ENCODE data around the gene RAB3C. TPM values are rescaled to one million over a fixed set of nuclear protein-coding genes. Genes with fewer than 3 reads are reported as not detected.
A peak's percentile ranks its signal among the peaks of the same experiment; 100 is the strongest.
"Not testable (repeated sequence)": the region's sequence is repeated elsewhere in the genome, so short reads cannot be mapped to it uniquely, and the experiment has no call there.

RAB3C gene, protein sequence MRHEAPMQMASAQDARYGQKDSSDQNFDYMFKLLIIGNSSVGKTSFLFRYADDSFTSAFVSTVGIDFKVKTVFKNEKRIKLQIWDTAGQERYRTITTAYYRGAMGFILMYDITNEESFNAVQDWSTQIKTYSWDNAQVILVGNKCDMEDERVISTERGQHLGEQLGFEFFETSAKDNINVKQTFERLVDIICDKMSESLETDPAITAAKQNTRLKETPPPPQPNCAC
- polyA plus RNA-seq (ENCODE audit: insufficient read length): 2.6 TPM
- long read RNA-seq, donor 1, full-length matches to known transcripts: 2 of 2 reads
- long read RNA-seq, donor 1, partial matches to known transcripts: 0 of 2 reads
- long read RNA-seq, donor 1, other reads (novel, unspliced or antisense): 0 of 2 reads
- long read RNA-seq, donor 2: 0 reads
- long read RNA-seq, donor 3: 0 reads
- long read RNA-seq, donor 4: 0 reads
- long read RNA-seq, donor 5: 0 reads
- long read RNA-seq, donor 6: 0 reads
- long read RNA-seq, donor 7, full-length matches to known transcripts: 4 of 4 reads
- long read RNA-seq, donor 7, partial matches to known transcripts: 0 of 4 reads
- long read RNA-seq, donor 7, other reads (novel, unspliced or antisense): 0 of 4 reads
- long read RNA-seq, donor 8: 0 reads

DNA sequence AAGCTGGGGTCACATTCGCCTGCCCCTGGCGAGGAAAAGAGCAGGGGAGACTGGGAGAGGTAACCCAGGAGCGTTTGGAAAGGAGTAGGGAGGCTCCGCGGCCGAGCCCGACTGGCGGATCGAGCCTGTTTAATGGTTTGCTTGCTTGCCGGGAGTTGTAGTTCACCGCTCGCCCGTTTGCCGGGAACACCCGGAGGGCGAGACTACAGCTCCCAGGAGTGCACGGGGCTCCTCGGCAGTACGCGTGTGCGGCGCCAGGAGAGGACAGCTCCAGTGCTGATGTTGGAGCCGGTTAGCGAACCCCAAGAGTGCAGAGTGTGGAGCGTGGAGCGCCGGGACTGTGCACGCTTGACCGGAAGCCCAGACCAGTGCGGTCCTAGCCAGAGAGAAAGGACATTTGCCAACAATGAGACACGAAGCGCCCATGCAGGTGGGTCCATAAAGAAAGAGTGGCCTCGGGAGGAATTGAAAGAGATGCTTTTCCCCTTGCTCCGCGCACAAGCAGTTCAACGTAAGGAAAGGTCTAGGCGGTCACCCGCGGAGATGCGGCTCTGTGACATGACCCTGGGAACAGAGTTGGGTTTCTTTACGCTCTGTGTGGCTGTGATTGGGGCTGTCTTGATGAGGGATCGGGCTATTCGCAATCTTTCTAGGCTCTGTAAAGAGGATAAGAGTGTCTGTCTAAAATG lies at the start of gene RAB3C:
Gene RAB3C (plus strand): TSS at position 273 of the 689 bp plus-strand sequence. CDS start 134 bp downstream, at position 407.
- peak; percentile 91 for DNase-seq

- not testable (repeated sequence) for DNase-seq
These were observed 40.9 kb upstream of the RAB3C start for GRCh38 chr5:58541935-58542334.

DNA sequence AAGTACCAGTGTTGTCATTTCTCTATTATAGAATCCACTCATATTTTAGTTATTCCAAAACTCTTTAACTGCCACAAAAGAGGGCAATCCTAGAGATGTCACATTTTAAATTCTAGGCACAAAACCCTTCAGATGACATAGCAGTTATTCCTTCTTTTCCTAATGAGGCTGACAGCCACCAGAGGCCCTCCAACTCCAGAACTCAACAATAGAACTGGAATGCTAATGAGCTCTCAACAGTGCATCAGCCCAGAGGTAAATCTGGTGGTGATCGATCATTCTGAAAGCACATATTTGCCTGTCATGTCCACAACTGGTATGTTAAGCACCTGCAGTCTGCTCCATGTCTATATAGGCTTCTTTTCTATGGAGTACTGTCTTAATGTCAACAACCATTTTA lies 40.2 kb upstream of the RAB3C start:
- DNase-seq: no peak

GRCh38 chr5:58543723-58544122 lies 39.2 kb upstream of the RAB3C start:
- DNase-seq: no peak

- DNase-seq: no peak
These were observed 38.7 kb upstream of the RAB3C start for GRCh38 chr5:58544195-58544594.

DNA sequence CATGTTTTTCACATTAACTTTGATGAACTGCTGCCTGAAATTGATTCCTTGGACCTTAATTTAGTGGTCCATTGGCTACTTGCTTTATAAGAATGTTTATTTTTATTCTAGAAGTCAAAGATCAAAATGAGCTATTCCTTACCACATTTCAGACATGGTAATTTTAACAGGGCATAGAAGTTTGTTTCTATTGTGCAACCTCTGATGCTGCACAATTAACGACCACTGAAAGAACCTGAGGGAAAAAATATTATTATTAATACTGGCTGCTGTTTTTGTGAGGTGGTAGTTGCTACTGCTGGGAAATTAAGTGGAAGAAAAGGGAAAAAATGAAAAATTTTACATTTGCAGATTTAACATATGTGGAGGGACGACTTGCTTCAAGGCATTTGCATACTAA lies 37.9 kb upstream of the RAB3C start:
- no peak for DNase-seq

DNA sequence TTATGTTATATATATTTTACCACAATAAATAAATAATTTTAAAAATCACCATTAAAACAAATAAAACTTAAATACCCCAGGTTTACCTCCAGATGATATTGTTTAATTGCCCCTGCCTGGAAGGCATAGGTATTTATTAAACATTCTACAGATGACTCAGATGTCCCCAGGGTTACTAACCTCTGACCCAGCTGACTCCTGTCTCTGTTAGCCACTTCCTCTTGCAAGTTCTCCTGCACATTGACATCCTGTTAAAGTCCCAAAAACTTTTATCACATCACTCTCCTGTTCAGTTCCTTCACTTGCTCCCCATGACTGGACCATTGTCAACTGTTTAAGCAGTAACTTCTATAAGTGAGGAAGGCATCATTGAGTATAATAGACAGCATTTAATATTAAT lies 37.0 kb upstream of the RAB3C start:
- DNase-seq: no peak

GRCh38 chr5:58548068-58548467 lies 34.8 kb upstream of the RAB3C start:
- no peak for DNase-seq

DNA sequence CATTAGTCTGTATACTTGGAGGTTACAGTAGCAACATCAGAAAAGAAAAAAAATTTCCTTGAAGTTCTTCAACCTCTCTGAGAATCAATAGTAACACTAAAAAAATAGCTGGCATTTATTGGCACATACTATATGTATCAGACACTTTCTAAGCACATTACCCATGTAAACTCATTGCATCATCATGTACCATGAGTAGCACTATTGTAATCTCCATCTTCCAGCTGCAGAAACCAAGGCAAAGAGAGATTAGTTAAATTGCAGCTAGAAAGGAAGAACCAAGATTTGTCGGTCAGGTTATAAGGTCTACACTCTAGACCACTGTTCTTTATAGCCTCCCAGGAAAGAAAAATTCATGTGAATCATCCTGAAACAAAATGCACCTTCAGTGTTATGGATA lies 31.4 kb upstream of the RAB3C start:
- DNase-seq: no peak

DNA sequence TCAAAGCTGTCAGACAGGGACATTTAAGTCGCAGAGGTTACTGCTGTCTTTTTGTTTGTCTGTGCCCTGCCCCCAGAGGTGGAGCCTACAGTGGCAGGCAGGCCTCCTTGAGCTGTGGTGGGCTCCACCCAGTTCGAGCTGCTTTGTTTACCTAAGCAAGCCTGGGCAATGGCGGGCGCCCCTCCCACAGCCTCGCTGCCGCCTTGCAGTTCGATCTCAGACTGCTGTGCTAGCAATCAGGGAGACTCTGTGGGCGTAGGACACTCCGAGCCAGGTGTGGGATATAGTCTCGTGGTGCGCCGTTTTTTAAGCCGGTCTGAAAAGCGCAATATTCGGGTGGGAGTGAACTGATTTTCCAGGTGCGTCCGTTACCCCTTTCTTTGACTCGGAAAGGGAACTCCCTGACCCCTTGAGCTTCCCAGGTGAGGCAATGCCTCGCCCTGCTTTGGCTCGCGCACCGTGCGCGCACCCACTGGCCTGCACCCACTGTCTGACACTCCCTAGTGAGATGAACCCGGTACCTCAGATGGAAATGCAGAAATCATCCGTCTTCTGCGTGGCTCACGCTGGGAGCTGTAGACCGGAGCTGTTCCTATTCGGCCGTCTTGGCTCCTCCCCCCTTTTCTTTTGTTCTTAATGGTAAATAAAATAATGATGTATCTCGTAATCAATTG lies 25.1 kb upstream of the RAB3C start:
- DNase-seq: not testable (repeated sequence)

- not testable (repeated sequence) for DNase-seq
These were observed 19.7 kb upstream of the RAB3C start for GRCh38 chr5:58563016-58563700.

DNA sequence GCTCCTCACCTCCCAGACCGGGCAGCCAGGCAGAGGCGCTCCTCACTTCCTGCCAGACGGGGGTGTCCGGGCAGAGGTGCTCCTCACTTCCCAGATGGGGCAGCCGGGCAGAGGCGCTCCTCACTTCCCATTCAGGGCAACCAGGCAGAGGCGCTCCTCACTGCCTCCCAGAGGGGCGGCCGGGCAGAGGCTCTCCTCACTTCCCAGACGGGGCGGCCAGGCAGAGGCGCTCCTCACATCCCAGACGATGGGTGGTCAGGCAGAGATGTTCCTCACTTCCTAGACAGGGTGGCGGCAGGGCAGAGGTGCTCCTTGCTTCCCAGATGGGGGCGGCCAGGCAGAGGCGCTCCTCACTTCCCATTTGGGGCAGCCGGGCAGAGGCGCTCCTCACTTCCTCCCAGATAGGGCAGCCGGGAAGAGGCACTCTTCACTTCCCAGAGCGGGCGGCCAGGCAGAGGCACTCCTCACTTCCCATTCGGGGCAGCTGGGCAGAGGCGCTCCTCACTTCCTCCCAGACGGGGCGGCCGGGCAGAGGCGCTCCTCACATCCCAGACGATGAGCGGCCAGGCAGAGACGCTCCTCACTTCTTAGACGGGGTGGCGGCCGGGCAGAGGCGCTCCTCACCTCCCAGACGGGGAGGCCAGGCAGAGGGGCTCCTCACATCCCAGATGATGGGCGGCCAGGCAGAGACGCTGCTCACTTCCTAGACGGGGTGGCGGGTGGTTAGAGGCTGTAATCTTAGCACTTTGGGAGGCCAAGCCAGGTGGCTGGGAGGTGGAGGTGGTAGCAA lies 18.6 kb upstream of the RAB3C start:
- not testable (repeated sequence) for DNase-seq

GRCh38 chr5:58565033-58565432 lies 17.8 kb upstream of the RAB3C start:
- DNase-seq: no peak

DNA sequence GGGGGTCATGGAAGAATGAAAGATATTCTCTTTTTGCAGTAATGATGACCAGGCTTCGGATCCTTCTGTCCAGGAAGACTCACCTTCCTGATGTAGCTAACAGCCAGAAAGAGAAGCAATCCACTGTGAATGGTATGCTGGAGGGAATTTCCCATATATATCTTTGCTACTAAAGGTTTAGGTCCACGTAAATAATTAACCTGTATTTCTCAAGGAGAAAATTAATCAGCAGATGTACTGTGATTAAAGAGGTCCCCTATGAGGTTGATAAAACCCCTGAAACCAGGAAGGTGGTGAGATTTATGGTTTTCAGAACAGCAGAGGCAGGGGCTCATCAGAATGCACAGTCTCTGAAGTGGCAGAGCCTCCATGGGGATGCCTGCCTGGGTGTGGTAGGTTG lies 11.4 kb upstream of the RAB3C start:
- no peak for DNase-seq

- DNase-seq: not testable (repeated sequence)
These were observed 9.9 kb upstream of the RAB3C start for GRCh38 chr5:58572973-58573372.

DNA sequence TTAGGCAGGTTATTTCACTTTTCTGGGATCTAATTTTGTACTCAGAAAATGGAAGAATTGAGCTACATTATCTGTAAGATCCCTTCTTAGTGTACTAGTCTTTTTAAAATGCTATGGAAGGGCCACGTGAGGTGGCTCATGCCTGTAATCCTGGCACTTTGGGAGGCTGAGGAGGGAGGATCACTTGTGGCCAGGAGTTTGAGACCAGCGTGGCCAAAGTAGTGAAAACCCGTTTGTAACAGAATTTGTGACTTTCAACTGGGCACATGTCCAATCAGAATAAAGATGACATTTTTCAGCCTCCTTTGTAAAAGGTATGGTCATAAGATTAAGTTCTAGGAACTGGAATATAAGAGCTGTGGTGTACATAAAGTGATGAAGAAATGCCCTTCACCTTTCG lies 3.1 kb upstream of the RAB3C start:
- no peak for DNase-seq

DNA sequence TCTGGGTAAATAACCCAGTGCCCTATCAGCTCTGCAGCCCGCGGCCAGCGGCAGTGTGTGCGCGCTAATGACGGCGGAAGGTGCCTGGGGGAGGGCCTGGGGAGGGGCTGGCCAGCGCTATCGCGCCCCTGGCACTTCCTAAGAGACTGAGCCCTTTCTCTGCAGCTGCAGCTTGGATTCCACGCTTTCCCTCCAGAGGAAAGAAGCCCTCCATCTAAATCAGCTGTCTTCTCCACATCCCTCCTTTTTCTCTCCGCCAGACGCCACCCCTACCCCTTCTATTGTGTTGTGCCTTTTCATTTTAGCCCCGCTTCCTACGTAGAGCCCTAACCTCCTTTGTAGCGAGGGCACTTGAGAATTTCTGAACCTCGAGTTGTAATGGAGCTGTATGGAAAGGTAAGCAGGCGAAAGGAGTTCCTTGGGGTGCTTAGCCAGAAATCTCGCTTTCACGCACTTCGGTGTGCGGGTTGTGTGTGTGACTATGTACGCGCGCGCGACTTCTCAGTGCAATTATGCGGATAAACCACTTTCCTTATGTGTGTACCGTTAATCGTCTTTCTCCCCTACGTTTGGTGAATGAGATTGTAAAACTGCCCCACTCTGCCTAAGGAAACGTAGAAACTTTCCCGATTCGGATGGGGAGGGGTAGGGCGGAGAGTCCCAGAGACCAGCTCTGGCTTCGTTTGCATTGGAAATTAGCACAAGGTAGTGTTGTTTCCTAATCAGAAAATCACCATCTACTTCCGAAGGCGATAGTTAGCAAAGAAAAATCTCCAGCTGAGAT lies 664 bp upstream of the RAB3C start:
- DNase-seq: peak; percentile 4

DNA sequence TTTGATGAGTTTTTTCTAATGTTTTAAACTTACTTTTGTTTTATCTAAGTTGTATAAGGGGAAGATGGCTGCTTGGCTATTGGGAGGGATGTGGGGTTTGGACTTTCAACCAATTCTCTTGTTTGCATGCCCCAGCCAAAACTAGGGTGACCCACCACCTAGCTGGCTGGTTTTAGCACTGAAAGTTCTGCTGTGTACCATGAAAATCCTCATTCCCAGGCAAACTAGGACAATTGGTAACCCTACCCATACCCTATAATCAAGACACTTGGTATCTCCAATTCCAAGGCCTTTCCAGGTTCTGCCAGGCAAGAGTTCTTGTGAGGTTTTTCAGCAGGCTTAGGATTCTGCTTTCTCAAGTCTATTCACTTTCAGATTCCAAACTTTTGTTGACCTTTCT lies 13.1 kb downstream of the RAB3C start:
- DNase-seq: no peak

GRCh38 chr5:58598440-58598839 lies 15.6 kb downstream of the RAB3C start:
- DNase-seq: no peak

DNA sequence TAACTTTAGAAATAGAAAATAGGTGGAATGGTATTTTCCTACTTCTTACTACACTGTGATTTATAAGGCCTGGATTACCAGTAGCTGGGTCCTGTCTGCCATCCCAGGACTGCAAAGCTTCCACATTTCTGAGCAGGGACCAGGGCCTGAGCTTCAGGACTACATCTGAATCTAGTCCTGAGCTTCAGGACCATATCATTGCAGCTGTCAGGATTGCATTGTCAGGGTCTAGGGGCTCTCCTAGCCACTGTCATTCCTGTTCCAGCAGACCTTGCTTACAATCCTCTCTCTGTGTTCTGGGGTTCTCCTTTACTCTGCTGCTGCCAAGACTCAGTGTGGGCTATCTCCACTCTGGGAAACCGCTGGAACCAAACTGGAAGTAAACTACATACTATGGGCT lies 16.3 kb downstream of the RAB3C start:
- DNase-seq: no peak

Measured in left kidney (tissue), 8 donors.